ENCODE results near the gene MAP4K3.

The MAP4K3 gene

DNA sequence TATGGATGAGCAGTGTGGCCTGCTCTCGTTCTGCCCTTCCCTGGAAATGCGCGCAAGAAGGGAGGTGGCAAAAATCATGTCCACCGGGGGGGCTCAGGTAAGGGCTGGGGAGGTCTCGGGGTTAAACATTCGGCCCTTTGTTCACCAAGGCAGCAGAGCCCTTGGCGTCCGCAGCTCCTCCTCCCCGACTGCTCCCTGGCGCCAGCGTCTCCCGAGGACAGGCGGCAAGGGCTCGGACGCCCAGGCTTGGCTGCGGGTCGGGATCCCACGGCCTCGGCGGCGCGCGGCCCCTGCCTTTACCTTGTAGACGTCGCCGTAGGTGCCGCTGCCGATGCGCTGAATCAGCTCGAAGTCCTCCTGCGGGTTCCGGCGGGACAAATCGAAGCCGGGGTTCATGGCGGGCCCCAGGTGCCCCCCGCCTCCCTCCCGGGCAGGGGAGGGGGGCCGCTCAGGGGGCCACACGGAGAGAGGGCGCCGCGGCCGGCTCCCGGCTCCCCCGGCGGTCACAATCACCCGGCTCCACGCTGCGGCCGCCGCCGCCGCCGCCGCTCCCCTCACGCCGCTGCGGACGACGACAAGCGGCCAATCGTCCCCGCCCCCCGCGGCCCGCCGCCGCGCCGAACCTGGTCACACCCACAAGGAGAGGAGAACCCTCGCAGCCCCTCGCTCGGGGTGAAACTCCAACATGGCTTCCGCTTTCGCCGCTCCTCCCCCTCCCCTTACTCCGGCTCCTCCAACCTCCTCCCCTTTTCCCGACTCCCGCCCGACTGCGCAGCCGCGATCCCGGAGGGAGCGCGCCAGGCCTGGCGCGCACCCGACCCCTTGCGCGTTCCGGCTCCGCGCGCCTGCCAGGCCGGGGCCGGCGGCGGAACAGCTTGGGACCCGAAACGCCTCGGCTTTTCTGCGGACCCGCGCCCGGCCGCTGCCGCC is at the start of gene MAP4K3 (continued):
- no peak for TF ChIP-seq YY2 (tag by site-specific recombination; IDR thresholded peaks at IDR 0.05)
- TF ChIP-seq, protein P1, sequence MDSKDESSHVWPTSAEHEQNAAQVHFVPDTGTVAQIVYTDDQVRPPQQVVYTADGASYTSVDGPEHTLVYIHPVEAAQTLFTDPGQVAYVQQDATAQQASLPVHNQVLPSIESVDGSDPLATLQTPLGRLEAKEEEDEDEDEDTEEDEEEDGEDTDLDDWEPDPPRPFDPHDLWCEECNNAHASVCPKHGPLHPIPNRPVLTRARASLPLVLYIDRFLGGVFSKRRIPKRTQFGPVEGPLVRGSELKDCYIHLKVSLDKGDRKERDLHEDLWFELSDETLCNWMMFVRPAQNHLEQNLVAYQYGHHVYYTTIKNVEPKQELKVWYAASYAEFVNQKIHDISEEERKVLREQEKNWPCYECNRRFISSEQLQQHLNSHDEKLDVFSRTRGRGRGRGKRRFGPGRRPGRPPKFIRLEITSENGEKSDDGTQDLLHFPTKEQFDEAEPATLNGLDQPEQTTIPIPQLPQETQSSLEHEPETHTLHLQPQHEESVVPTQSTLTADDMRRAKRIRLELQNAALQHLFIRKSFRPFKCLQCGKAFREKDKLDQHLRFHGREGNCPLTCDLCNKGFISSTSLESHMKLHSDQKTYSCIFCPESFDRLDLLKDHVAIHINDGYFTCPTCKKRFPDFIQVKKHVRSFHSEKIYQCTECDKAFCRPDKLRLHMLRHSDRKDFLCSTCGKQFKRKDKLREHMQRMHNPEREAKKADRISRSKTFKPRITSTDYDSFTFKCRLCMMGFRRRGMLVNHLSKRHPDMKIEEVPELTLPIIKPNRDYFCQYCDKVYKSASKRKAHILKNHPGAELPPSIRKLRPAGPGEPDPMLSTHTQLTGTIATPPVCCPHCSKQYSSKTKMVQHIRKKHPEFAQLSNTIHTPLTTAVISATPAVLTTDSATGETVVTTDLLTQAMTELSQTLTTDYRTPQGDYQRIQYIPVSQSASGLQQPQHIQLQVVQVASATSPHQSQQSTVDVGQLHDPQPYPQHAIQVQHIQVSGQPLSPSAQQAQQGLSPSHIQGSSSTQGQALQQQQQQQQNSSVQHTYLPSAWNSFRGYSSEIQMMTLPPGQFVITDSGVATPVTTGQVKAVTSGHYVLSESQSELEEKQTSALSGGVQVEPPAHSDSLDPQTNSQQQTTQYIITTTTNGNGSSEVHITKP (tag by site-specific recombination; IDR thresholded peaks at IDR 0.05) = peak; percentile 54
- TF ChIP-seq ZNF501 (tag by site-specific recombination; IDR thresholded peaks at IDR 0.05) = 0 out of 2 replicates have a peak, but pooled peaks have one; percentile 53
- TF ChIP-seq SP2 (tag by site-specific recombination; IDR thresholded peaks at IDR 0.05) = peak; percentile 71
- no peak for TF ChIP-seq ZNF354C (tag by site-specific recombination; IDR thresholded peaks at IDR 0.05; ENCODE audit: borderline replicate concordance, low read depth)
- TF ChIP-seq, protein P2, sequence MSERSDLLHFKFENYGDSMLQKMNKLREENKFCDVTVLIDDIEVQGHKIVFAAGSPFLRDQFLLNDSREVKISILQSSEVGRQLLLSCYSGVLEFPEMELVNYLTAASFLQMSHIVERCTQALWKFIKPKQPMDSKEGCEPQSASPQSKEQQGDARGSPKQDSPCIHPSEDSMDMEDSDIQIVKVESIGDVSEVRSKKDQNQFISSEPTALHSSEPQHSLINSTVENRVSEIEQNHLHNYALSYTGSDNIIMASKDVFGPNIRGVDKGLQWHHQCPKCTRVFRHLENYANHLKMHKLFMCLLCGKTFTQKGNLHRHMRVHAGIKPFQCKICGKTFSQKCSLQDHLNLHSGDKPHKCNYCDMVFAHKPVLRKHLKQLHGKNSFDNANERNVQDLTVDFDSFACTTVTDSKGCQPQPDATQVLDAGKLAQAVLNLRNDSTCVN (tag by site-specific recombination; optimal IDR thresholded peaks at IDR 0.05) = peak; percentile 75
- TF ChIP-seq ZBTB48 (tag by site-specific recombination; IDR thresholded peaks at IDR 0.05) = peak; percentile 93
- TF ChIP-seq ZNF777 (tag by site-specific recombination; IDR thresholded peaks at IDR 0.05; ENCODE audit: borderline replicate concordance) = no peak
- TF ChIP-seq ZNF514 (tag by site-specific recombination; IDR thresholded peaks at IDR 0.05) = no peak
- TF ChIP-seq ZNF223 (tag by site-specific recombination; IDR thresholded peaks at IDR 0.05) = no peak
- no peak for TF ChIP-seq ZNF184 (tag by site-specific recombination; IDR thresholded peaks at IDR 0.05)
- TF ChIP-seq, protein P3, sequence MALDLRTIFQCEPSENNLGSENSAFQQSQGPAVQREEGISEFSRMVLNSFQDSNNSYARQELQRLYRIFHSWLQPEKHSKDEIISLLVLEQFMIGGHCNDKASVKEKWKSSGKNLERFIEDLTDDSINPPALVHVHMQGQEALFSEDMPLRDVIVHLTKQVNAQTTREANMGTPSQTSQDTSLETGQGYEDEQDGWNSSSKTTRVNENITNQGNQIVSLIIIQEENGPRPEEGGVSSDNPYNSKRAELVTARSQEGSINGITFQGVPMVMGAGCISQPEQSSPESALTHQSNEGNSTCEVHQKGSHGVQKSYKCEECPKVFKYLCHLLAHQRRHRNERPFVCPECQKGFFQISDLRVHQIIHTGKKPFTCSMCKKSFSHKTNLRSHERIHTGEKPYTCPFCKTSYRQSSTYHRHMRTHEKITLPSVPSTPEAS (tag by site-specific recombination; IDR thresholded peaks at IDR 0.05) = no peak
- TF ChIP-seq, protein P4, sequence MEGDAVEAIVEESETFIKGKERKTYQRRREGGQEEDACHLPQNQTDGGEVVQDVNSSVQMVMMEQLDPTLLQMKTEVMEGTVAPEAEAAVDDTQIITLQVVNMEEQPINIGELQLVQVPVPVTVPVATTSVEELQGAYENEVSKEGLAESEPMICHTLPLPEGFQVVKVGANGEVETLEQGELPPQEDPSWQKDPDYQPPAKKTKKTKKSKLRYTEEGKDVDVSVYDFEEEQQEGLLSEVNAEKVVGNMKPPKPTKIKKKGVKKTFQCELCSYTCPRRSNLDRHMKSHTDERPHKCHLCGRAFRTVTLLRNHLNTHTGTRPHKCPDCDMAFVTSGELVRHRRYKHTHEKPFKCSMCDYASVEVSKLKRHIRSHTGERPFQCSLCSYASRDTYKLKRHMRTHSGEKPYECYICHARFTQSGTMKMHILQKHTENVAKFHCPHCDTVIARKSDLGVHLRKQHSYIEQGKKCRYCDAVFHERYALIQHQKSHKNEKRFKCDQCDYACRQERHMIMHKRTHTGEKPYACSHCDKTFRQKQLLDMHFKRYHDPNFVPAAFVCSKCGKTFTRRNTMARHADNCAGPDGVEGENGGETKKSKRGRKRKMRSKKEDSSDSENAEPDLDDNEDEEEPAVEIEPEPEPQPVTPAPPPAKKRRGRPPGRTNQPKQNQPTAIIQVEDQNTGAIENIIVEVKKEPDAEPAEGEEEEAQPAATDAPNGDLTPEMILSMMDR (tag by site-specific recombination; IDR thresholded peaks at IDR 0.05) = peak; percentile 46; the same call in 1 of the 2 replicates
- TF ChIP-seq GLIS2 (tag by site-specific recombination; IDR thresholded peaks at IDR 0.05) = peak; percentile 66; the same call in 1 of the 2 replicates
- TF ChIP-seq ZNF335 (tag by site-specific recombination; conservative IDR thresholded peaks at IDR 0.05) = peak; percentile 59
- TF ChIP-seq KLF10 (tag by site-specific recombination; IDR thresholded peaks at IDR 0.05) = peak; percentile 77
- TF ChIP-seq GFI1B (tag by site-specific recombination; IDR thresholded peaks at IDR 0.05) = no peak

DNA sequence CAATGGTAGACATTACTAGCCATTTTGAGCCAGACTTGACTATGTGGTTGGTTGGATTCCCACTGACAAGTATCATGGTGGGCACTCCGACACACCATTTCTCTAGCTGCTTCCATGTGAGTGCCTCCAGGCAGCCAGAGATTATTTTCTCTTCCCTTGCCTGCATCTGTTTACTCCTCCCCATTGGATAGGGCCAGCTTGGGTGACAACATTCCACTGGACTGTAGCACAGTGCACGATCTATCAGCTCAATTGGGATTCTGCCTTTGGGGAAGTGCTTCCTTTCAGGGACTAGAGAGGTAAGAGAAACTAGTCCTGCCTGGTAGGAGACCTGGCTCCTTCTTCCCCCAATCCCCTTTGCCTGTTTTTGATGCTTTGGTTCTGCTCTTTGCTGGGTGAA is 49.0 kb upstream of the MAP4K3 start:
- ChIA-PET POLR2A (no interaction called here), CTCF (interaction anchor here (0.5 kb wide), 1 partner anchor 108 kb away, joined by 3 read pairs; no protein-coding TSS in a partner anchor)
- H3K4me1 ChIP-seq (ENCODE audit: control insufficient read depth, insufficient read depth, low read length) = no peaks in the 10 kb centered on the region
- H3K27ac ChIP-seq (ENCODE audit: extremely low read depth, low read depth, low read length) = no peak overlapping the region
- H3K36me3 ChIP-seq (ENCODE audit: control insufficient read depth in 2 of 2, insufficient read depth in 1 of 2, low read length in 2 of 2) = no peaks in the 10 kb centered on the region
- no peak overlapping the region for H3K4me3 ChIP-seq (ENCODE audit: low read depth, low read length)
- H3K9me3 ChIP-seq (ENCODE audit: control insufficient read depth, insufficient read depth, low read depth, low read length) = no peaks in the 10 kb centered on the region
- TF ChIP-seq ZNF24 (tag by site-specific recombination; IDR thresholded peaks at IDR 0.05) (no peak), ZNF341 (tag by site-specific recombination; IDR thresholded peaks at IDR 0.05; ENCODE audit: low read depth) (no peak)
- TF ChIP-seq, protein P5, sequence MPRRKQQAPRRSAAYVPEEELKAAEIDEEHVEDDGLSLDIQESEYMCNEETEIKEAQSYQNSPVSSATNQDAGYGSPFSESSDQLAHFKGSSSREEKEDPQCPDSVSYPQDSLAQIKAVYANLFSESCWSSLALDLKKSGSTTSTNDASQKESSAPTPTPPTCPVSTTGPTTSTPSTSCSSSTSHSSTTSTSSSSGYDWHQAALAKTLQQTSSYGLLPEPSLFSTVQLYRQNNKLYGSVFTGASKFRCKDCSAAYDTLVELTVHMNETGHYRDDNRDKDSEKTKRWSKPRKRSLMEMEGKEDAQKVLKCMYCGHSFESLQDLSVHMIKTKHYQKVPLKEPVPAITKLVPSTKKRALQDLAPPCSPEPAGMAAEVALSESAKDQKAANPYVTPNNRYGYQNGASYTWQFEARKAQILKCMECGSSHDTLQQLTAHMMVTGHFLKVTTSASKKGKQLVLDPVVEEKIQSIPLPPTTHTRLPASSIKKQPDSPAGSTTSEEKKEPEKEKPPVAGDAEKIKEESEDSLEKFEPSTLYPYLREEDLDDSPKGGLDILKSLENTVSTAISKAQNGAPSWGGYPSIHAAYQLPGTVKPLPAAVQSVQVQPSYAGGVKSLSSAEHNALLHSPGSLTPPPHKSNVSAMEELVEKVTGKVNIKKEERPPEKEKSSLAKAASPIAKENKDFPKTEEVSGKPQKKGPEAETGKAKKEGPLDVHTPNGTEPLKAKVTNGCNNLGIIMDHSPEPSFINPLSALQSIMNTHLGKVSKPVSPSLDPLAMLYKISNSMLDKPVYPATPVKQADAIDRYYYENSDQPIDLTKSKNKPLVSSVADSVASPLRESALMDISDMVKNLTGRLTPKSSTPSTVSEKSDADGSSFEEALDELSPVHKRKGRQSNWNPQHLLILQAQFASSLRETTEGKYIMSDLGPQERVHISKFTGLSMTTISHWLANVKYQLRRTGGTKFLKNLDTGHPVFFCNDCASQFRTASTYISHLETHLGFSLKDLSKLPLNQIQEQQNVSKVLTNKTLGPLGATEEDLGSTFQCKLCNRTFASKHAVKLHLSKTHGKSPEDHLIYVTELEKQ (tag by site-specific recombination; IDR thresholded peaks at IDR 0.05; ENCODE audit: borderline replicate concordance) = no peak
- TF ChIP-seq, protein P6, sequence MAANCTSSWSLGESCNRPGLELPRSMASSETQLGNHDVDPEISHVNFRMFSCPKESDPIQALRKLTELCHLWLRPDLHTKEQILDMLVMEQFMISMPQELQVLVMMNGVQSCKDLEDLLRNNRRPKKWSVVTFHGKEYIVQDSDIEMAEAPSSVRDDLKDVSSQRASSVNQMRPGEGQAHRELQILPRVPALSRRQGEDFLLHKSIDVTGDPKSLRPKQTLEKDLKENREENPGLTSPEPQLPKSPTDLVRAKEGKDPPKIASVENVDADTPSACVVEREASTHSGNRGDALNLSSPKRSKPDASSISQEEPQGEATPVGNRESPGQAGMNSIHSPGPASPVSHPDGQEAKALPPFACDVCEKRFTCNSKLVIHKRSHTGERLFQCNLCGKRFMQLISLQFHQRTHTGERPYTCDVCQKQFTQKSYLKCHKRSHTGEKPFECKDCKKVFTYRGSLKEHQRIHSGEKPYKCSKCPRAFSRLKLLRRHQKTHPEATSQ (tag by site-specific recombination; IDR thresholded peaks at IDR 0.05) = no peak
